Heart right ventricle (tissue), 16 donors: ENCODE results near the gene C15orf39. TPM values are rescaled to one million over a fixed set of nuclear protein-coding genes. Genes with fewer than 3 reads are reported as not detected.
A peak's percentile ranks its signal among the peaks of the same experiment; 100 is the strongest.

Experiments used
- ATAC-seq, 8 donors: fragments of 200-7000 bp; cut with Tn5 transposase; one replicate each; pipeline ENCODE4 v1.9.1; 2020; ENCODE audit warnings: mild to moderate bottlenecking in 8 of 8, moderate library complexity in 8 of 8, moderate number of reproducible peaks in 1 of 8
- DNase-seq, 2 donors: peaks; one replicate each; pipeline ENCODE4 v3.0.0-alpha.2; 2020
- H3K27ac ChIP-seq, 10 donors: fragments of 200-600 bp; sonication (generic) in 2 of 10; one replicate each; pipeline versions ENCODE4 v1.5.0 to v1.8.0; 2020 to 2022; ENCODE audit warnings: mild to moderate bottlenecking in 3 of 10
- H3K27me3 ChIP-seq, 7 donors: fragments of 200-600 bp; one replicate each; pipeline ENCODE4 v1.8.0; 2021 to 2022; ENCODE audit warnings: mild to moderate bottlenecking in 2 of 7
- H3K36me3 ChIP-seq, 9 donors: fragments of 200-600 bp; sonication (generic) in 1 of 9; one replicate each; pipeline versions ENCODE4 v1.5.0 to v1.8.0; 2020 to 2022; ENCODE audit warnings: mild to moderate bottlenecking in 2 of 9
- H3K4me1 ChIP-seq, 9 donors: fragments of 200-600 bp; sonication (generic) in 1 of 9; one replicate each; pipeline versions ENCODE4 v1.5.0 to v1.8.0; 2020 to 2022; ENCODE audit warnings: mild to moderate bottlenecking in 4 of 9
- H3K4me3 ChIP-seq, 10 donors: fragments of 200-600 bp; sonication (generic) in 2 of 10; one replicate each; pipeline versions ENCODE4 v1.5.0 to v1.8.0; 2020 to 2022; ENCODE audit warnings: mild to moderate bottlenecking in 7 of 10, moderate library complexity in 2 of 10
- H3K9me3 ChIP-seq, 11 donors: fragments of 200-600 bp in 10 of 11; sonication (generic) in 2 of 11; one replicate each; pipeline versions ENCODE4 v1.5.0 to v1.8.0; 2013 to 2022; ENCODE audit warnings: mild to moderate bottlenecking in 2 of 11, control low read depth in 1 of 11, moderate library complexity in 1 of 11
- WGBS, 2 donors: extraction: QIAGEN DNeasy Blood & Tissue Kit; methylation state at CpG; one replicate each; pipeline ENCODE4 v1.1.7; 2013; ENCODE audit warnings: inconsistent platforms in 1 of 2; 5-methylcytosine and 5-hydroxymethylcytosine counted together
- intact Hi-C, 10 donors: fragments of 100-400 bp; cut with DNase I; formaldehyde crosslinking; loops; one replicate each; pipeline versions ENCODE4 v1.11.1 to v1.14.2; 2022
- polyA plus RNA-seq, 2 donors: library from polyadenylated mRNA; stranded (reverse); fragments of 200-250 nt; gene quantifications; one replicate each; pipeline ENCODE4 v1.2.3, GENCODE V29; 2013
- total RNA-seq, 10 donors: library from RNA; stranded (reverse); fragmentation: NEBNext Ultra II Directional in 3 of 10; extraction: Animal tissue kit (Norgen Biotek cat#: 25700) in 3 of 10; gene quantifications; one replicate each; pipeline versions ENCODE4 v1.2.1 to v1.2.4, GENCODE V29; 2021 to 2023
- TF ChIP-seq, protein P1 (sequence below), 9 donors: fragments of 200-600 bp; sonication (generic) in 2 of 9; IDR thresholded peaks; one replicate each; pipeline versions ENCODE4 v1.5.0 to v1.8.0; 2021 to 2022; ENCODE audit warnings: antibody characterized with exemption in 9 of 9, mild to moderate bottlenecking in 5 of 9, moderate library complexity in 1 of 9
- donor health status: Arrhythmogenic right ventricular cardiomyopathy.
- donor health status: ischemic (EF 13 %, LVEDD 7.1; RV severe dilation, severe dysfunction).
- donor health status: healthy with polysubstance abuse.
- donor health status: DM: no; HTN: yes; CAD: no.
- donor health status: DM: no; HTN: no; CAD: no.
- donor health status: ischemic (EF 25% LVEDD 6.9; RV normal size, moderate dysfunction).
- donor health status: ischemic (EF 25% LVEDD 5.7; RV mildly dilated, moderate dysfunction).
- donor health status: healthy.
- donor health status: DM: yes; HTN: yes; CAD: no.
- donor health status: Ischemic cardiomyopathy.
- donor health status: ischemic (EF 35%, LVEDD 5.7; RV mildly dilated, moderate dysfunction).
- donor health status: nonischemic (EF 11% LVEDD 7.7; RV severe dilation, severe dysfunction).
- donor health status: DM: yes; HTN: yes; CAD: no.
- donor health status: PGD.
- donor health status: ischemic (EF 29% LVEDD 5.4; RV normal size, mild dysfunction).
- donor health status: nonischemic (EF 23%, LVEDD 6.1; RV moderate dilation, normal function).

The C15orf39 gene
- total and polyA plus RNA-seq, 12 donors: 6.9 to 23.7 (median 14.2) TPM

- H3K27ac ChIP-seq: peak overlapping the region in 1 of 10 donors; percentile 60
- H3K27me3 ChIP-seq: no peaks in the 10 kb centered on the region
- H3K36me3 ChIP-seq: no peaks in the 10 kb centered on the region
- DNase-seq: no peak
- no peak overlapping the region for H3K4me3 ChIP-seq
- TF ChIP-seq, protein P1, sequence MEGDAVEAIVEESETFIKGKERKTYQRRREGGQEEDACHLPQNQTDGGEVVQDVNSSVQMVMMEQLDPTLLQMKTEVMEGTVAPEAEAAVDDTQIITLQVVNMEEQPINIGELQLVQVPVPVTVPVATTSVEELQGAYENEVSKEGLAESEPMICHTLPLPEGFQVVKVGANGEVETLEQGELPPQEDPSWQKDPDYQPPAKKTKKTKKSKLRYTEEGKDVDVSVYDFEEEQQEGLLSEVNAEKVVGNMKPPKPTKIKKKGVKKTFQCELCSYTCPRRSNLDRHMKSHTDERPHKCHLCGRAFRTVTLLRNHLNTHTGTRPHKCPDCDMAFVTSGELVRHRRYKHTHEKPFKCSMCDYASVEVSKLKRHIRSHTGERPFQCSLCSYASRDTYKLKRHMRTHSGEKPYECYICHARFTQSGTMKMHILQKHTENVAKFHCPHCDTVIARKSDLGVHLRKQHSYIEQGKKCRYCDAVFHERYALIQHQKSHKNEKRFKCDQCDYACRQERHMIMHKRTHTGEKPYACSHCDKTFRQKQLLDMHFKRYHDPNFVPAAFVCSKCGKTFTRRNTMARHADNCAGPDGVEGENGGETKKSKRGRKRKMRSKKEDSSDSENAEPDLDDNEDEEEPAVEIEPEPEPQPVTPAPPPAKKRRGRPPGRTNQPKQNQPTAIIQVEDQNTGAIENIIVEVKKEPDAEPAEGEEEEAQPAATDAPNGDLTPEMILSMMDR (IDR thresholded peaks at IDR 0.05): no peak
- peak in 7 of 8 donors; percentile 11 to 54 (median 36) for ATAC-seq
- H3K9me3 ChIP-seq: peaks cover 0 to 3% (median 0%) of the 10 kb centered on the region in 11 donors
- intact Hi-C loops: no loop called here
- H3K4me1 ChIP-seq: peaks cover 0 to 47% (median 0%) of the 10 kb centered on the region in 9 donors
- WGBS, 2 donors: 88 to 90% methylated on average over 8 of the region's 8 CpGs
These were observed 48.0 kb upstream of the C15orf39 start for GRCh38 chr15:75153565-75154276.

DNA sequence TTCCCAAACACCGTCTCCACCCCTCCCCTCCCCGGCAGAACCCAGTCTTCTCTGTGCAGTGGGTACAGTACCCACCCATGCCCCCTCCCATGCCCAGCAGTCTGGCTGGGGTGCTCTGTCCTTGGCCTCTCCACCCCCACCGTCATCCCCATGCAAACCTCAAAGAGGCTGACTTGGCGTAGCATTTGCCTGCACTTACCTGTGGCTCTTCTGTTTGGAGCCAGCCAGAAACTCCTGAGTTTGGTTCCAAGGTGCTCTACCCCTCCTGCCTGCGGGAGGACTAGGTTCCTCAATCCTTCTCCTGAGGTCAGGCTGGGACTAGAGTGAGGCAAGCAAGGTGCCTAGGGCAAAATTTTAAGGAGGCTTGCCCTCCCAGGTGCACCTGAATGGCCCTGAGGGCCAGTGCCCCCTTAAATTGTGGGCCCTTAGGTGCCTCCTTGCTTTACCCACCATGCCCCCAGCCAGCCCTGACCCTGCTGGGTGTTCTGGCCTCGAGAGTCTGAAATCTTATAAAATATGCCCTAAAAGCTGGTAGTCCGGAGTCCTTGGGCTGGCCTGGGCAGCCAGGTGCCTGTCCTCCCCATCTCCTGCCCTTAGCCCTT, 47.1 kb upstream of the C15orf39 start:
- 80 to 83% methylated on average over 7 of the region's 7 CpGs for WGBS, 2 donors
- Histone ChIP-seq H3K4me3 (no peak overlapping the region), H3K9me3 (no peaks in the 10 kb centered on the region), H3K27me3 (no peaks in the 10 kb centered on the region), H3K36me3 (no peaks in the 10 kb centered on the region), H3K27ac (peak overlapping the region in 1 of 10 donors; percentile 58), H3K4me1 (peaks cover 0 to 47% (median 0%) of the 10 kb centered on the region in 9 donors)
- no peak for DNase-seq
- TF ChIP-seq, protein P1 (IDR thresholded peaks at IDR 0.05): no peak
- no peak for ATAC-seq
- intact Hi-C loops: no loop called here

GRCh38 chr15:75156326-75157215, 45.1 kb upstream of the C15orf39 start:
- no peak for ATAC-seq
- intact Hi-C loops: no loop called here
- WGBS, 2 donors: 88 to 89% methylated on average over 12 of the region's 12 CpGs
- Histone ChIP-seq H3K36me3 (no peaks in the 10 kb centered on the region), H3K27ac (no peak overlapping the region), H3K4me1 (peaks cover 0 to 40% (median 0%) of the 10 kb centered on the region in 9 donors), H3K27me3 (no peaks in the 10 kb centered on the region), H3K9me3 (no peaks in the 10 kb centered on the region), H3K4me3 (no peak overlapping the region)
- TF ChIP-seq, protein P1 (IDR thresholded peaks at IDR 0.05): no peak
- DNase-seq: no peak

DNA sequence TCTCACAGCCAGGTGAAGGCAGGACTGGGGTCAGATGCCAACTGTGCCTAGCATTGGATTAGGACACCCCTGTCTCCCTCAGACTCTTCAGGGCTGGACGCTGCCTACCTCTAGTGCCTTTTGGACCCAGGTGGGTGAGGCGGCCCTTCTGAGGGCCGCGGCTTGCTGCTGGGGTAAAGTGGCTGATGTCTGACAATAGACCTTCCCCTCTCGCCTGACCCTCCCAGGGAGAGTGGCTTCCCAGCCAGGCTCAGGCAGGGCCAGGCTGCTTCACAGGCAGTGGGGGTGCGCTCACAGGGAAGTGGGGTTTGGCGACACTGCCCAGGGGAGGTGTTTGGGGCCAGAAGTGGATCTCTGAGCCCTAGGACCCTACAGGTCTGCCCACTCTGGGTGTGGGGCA, 43.3 kb upstream of the C15orf39 start:
- no peak overlapping the region for H3K27ac ChIP-seq
- WGBS, 2 donors: 94 to 96% methylated on average over 7 of the region's 7 CpGs

More for the DNA sequence above, 43.3 kb upstream of the C15orf39 start:
- Histone ChIP-seq H3K36me3 (no peaks in the 10 kb centered on the region), H3K4me3 (no peak overlapping the region), H3K9me3 (no peaks in the 10 kb centered on the region), H3K27me3 (no peaks in the 10 kb centered on the region), H3K4me1 (peaks cover 0 to 33% (median 0%) of the 10 kb centered on the region in 9 donors)
- DNase-seq: no peak
- TF ChIP-seq, protein P1 (IDR thresholded peaks at IDR 0.05): no peak
- intact Hi-C loops: no loop called here
- no peak for ATAC-seq
